ENCODE results near the gene NEB.
"Not testable (repeated sequence)": the region's sequence is repeated elsewhere in the genome, so short reads cannot be mapped to it uniquely, and the experiment has no call there.

NEB gene

DNA sequence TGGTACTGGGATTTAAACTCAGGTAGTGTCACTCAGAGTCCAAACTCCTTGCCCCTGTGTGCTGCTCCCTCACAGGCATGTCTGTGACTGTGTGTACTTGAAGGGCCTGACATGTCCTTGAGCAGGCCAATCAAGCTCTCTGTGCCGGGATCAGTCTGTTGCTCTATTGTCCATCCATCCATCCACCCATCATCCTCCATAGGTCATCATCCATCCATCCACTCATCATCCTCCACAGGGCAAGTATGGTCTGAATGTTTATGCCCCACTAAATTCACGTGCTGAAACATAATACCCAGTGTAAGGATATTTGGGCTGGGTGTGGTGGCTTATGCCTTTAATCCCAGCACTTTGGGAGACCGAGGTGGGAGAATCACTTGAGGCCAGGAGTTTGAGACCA is 24.5 kb upstream of the NEB start:
- DNase-seq (ENCODE audit: low read depth) = no peak

- no peak for DNase-seq (ENCODE audit: low read depth)
Observed at GRCh38 chr2:151757861-151758260, 23.6 kb upstream of the NEB start.

GRCh38 chr2:151756820-151757219 is 22.5 kb upstream of the NEB start:
- no peak for DNase-seq (ENCODE audit: low read depth)

GRCh38 chr2:151754253-151754897 is 20.1 kb upstream of the NEB start:
- DNase-seq (ENCODE audit: low read depth) = no peak

GRCh38 chr2:151753540-151753939 is 19.3 kb upstream of the NEB start:
- DNase-seq (ENCODE audit: low read depth) = no peak

GRCh38 chr2:151745261-151745660 is 11.0 kb upstream of the NEB start:
- not testable (repeated sequence) for DNase-seq (ENCODE audit: low read depth)

GRCh38 chr2:151730262-151730975 is 3.9 kb downstream of the NEB start:
- DNase-seq (ENCODE audit: low read depth) = no peak

- DNase-seq (ENCODE audit: low read depth) = no peak
Observed at GRCh38 chr2:151729837-151730236, 4.4 kb downstream of the NEB start.

DNA sequence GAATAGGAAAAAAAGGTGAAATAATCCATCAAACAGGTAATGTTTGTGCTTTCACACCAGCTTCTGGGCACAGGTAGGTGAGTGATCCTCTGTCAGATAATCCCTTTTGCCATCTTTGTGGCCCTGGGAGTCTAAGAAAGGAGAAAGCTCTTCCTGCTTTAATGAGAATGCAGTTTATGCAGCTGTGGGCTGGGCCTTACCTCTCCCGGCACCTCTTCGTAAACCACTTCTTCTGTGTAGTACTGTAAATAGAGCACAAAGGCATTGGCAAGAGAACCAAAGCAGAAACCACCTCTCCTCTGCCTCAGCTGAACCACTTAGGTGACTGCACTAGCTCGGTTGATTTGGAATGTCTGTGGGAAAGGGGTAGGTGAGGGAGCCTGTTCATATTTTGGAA is 4.9 kb downstream of the NEB start:
- DNase-seq (ENCODE audit: low read depth) = no peak

- DNase-seq (ENCODE audit: low read depth) = no peak
Observed at GRCh38 chr2:151728804-151729414, 5.4 kb downstream of the NEB start.

DNA sequence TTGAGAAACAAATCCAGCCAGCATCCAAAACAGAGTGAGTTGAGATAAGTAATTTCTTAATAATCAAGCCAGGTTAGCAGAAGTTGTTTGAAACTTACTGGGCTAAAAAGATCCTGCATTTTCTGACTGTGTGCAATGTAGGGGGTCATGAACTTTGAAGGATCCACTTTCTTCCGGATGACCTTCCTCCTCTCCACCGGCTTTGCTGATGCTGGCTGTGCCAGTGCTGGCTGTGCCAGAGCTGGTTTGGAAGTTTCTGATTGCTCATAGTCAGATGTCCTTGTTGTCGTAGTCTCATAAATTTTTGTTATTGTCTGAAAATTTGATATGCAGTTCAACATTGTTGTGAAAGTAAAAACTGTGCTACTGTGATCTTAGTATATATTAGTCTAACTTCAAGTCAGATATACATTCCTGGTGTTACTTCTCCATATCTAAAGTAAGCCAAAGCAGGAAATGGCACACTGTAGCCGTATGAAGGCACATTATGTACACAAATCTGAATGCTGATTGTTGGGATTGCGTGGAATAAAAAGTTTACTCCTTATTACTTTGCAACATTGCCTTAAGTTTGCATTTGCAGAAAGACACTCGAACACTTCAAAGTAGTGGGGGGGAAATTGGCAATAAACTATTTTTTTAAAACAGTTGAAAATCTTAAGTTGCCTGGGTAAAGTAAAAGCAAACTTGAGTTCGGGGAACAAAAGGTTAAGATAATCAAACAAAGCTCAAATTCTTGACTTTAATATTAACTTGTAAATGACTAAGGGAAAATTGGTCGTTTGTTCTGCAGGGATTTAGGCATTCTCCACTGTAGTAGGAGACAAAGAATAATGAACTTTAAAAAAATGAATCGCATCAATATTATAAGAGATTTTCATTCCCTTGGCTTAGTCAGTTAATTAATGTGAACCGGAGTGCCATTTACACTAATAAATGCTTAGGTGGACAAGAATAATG is 6.4 kb downstream of the NEB start:
- no peak for DNase-seq (ENCODE audit: low read depth)

- no peak for DNase-seq (ENCODE audit: low read depth)
Observed at GRCh38 chr2:151721161-151721560, 13.1 kb downstream of the NEB start.

- no peak for DNase-seq (ENCODE audit: low read depth)
Observed at GRCh38 chr2:151720521-151720920, 13.8 kb downstream of the NEB start.

- no peak for DNase-seq (ENCODE audit: low read depth)
Observed at GRCh38 chr2:151718796-151719195, 15.5 kb downstream of the NEB start.

DNA sequence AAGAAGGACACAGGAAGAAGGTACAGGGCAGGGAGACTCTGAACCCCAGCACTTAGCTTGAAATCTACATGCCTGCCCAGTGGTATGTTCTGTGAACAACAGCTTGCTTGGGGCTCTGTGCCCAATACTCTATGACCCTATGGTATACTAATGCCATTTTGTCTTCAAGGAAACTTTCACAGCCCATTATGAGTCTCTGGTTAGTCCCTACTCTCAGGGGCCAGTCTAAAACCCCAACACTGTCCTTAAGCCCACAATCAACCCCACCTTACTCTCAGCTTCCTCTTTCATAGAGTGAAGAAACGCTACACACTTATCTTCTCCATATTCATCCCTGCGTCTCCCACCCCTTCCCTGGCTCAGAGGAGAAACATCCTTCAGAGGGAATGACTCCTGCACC is 16.0 kb downstream of the NEB start:
- no peak for DNase-seq (ENCODE audit: low read depth)

GRCh38 chr2:151716721-151717120 is 17.6 kb downstream of the NEB start:
- no peak for DNase-seq (ENCODE audit: low read depth)

- DNase-seq (ENCODE audit: low read depth) = no peak
Observed at GRCh38 chr2:151713291-151713903, 20.9 kb downstream of the NEB start.

GRCh38 chr2:151711025-151711424 is 23.3 kb downstream of the NEB start:
- no peak for DNase-seq (ENCODE audit: low read depth)

DNA sequence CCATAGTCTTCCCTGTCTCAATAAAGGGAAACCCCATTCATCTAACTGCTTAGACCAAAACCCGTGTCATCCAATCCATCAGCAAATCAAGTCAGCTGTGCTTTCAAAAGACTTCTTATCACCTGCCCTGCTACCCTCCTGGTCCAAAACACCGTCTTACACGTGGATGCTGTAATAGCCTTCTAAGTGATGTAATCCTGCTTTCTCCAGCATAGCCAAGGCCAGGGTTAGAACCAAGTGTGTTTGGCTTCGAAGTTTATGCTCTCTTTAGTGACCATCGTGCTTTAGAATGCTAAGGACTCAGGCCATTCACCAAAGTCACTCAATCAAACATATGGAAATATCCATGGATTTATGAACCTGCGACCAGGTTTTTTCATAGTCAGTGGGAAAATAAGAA is 25.5 kb downstream of the NEB start:
- DNase-seq (ENCODE audit: low read depth) = no peak

GRCh38 chr2:151707857-151708256 is 26.4 kb downstream of the NEB start:
- DNase-seq (ENCODE audit: low read depth) = no peak

DNA sequence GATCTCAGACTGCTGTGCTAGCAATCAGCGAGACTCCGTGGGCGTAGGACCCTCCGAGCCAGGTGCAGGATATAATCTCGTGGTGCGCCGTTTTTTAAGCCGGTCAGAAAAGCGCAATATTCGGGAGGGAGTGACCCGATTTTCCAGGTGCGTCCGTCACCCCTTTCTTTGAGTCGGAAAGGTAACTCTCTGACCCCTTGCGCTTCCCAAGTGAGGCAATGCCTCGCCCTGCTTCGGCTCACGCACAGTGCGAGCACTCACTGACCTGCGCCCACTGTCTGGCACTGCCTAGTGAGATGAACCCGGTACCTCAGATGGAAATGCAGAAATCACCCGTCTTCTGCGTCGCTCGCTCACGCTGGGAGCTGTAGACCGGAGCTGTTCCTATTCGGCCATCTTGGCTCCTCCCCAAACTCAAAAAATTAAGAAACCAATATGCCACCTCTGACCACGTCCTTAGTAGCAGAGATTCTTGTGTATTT is 29.8 kb downstream of the NEB start:
- not testable (repeated sequence) for DNase-seq (ENCODE audit: low read depth)

DNA sequence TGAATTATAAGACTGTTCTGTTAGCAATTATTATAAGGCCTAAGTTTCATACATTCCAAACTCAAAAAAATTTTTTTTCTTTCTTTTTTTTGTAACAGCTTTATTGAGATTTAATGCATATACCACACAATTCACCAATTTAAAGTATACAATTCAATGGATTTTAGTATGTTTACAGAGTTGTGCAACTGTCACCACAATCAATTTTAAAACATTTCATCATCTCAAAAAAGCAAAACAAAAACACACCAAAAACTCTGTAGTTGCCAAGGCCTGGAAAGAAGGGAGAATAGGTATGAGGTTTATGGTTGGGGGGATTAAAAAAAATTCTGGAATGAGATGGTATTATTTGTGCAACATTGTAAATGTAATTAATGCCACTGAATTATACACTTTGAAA is 36.1 kb downstream of the NEB start:
- DNase-seq (ENCODE audit: low read depth) = not testable (repeated sequence)
